Measurements from ENCODE around the gene ADARB1. TPM values are rescaled to one million over a fixed set of nuclear protein-coding genes. Genes with fewer than 3 reads are reported as not detected.

The ADARB1 gene
- total RNA-seq, 1 experiment from 2014 or later = 29.6 TPM

DNA sequence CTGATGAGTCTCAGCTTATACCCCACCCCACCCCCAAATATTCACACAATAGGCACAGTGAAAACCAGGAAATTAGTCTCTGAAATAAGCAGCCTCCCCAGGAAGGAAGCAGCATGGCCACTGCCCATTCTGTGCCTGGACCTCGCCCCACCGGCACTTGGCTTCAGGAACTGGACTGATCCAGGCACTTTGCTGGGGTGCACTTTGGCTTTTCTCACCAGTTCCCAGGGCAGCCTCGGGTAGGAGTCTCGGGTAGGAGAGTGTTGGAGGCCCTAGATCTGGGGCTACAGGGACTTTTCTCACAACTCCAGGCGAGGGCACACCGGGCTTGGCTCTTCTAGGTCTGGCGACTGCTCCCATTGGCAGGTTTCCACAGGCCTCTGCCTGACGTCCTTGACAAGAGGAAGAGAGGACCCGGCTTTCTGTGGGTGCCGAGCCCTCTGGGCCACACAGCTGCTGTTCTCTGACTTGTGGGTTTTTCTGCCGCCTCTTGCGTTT, 18.7 kb downstream of the ADARB1 start:
- DNase-seq (ENCODE audit: low read depth) = peak; percentile 49

- no peak for DNase-seq (ENCODE audit: low read depth)
Measured at GRCh38 chr21:45094412-45094811, 20.0 kb downstream of the ADARB1 start.

DNA sequence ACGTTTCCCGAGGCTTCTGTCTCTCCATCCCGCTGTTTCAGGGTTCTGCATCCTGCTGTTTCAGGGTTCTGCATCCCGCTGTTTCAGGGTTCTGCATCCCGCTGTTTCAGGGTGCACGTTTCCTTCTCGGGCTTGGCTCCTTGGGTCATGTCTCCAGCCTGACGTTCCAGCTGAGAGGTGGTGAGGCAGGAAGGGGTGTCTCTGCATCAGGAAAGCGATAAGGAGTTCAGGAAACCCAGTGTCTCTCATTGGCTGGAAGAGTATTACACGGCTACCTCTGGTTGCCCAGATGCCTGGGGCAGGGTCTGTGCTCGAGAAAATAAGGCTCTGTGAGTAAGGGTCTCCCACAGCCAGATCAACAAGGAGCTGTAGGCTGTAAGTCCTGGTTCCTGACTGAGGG, 21.1 kb downstream of the ADARB1 start:
- no peak for DNase-seq (ENCODE audit: low read depth)

DNA sequence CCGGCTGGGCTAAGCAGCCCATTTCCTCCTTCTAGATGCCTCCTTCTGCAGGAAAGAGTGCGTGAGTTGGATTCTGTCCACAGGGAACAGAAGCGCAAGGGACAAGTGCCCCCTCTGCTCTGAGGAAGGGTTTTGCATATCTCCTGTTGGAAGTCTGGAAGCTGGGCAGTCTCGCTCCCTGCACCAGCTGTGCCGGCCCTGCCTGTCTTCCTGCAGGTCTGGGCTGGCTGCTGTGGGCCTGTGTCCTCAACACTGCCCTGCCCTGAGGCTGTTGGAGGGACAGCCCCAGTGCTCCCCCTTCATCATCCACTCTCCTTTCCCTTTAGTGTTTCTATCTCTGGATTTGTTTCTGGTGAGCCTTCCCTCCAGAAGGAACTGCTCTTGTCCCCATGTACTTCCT, 21.8 kb downstream of the ADARB1 start:
- DNase-seq (ENCODE audit: low read depth) = no peak

- no peak for DNase-seq (ENCODE audit: low read depth)
Measured at GRCh38 chr21:45097827-45098387, 23.5 kb downstream of the ADARB1 start.

DNA sequence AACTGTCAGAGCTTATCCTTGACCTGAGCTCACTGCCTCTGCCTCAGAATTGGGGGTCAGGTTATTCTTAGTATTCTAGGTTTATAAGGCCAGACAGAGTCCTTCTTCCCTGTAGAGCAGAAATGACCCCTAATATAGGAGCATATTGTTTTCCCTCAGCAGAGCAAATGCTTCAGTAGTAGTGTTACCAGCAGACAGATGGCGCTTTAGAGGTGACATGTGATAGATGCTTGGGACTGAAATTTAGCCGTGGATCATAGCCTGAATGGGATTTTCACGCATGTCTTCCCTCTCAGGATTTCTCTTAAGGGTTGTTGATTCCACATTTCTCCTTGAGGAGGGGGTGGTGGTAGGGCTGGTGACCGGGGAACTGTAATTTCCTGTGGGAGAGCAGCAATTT, 24.5 kb downstream of the ADARB1 start:
- DNase-seq (ENCODE audit: low read depth) = peak; percentile 41

GRCh38 chr21:45099571-45099970, 25.2 kb downstream of the ADARB1 start:
- no peak for DNase-seq (ENCODE audit: low read depth)

- DNase-seq (ENCODE audit: low read depth) = no peak
Measured at GRCh38 chr21:45100866-45101265, 26.5 kb downstream of the ADARB1 start.

DNA sequence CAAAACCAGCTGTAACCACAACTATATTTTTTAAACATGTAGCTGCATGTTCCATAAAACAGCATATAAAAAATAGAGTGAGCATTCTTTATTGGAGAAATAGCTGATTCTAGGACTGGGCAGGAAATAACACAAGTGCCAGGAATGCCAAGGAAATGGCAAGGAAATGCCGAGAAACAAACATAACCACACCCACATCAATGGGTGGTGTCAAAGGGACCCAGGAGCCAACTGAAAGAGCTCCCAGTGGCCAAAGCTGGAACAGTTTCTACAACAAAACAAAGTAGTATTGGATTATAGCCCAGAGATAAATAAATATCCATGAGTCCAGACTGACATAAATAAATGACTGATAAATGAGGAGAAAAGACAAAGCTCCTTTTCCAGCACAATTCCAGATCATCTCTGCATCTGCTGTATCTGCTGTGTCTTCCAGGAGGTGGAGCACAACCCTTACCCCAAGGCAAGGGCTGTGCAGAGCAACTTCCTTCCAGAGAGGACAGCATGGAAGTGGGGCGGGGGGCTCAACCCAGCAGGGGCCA, 28.1 kb downstream of the ADARB1 start:
- DNase-seq (ENCODE audit: low read depth) = peak; percentile 70

DNA sequence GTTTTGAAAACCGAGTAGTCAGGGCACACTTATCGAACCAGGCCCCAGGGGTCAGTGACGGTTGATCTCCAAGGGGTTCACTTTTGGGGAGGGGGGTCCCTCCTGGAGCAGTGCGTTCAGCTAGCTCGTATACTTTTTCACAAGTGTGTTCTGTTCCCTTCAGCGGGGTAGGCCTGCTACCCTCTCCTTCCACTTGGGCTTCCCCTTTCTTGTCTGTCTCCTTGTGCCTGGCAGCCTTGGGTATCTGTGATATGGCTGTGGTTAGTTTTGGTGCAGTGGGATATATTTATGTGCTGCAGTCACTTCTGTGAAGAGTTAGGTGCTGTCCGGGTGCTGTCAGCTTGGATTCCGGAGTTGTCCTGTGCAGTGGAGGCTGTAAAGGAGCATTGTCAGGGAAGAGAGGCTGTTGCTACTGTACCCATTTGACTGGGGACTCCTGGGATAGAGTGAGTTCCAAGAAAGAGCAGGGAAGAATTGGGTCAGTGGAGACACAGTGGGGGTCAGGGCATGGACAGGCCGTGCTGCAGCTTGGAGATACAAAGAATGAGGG, 29.7 kb downstream of the ADARB1 start:
- DNase-seq (ENCODE audit: low read depth) = no peak

- DNase-seq (ENCODE audit: low read depth) = no peak
Measured at GRCh38 chr21:45104560-45104959, 30.2 kb downstream of the ADARB1 start.

- peak; percentile 19 for DNase-seq (ENCODE audit: low read depth)
Measured at GRCh38 chr21:45105906-45106485, 31.6 kb downstream of the ADARB1 start.

GRCh38 chr21:45108034-45108790, 33.8 kb downstream of the ADARB1 start:
- no peak for DNase-seq (ENCODE audit: low read depth)

GRCh38 chr21:45108808-45109781, 34.7 kb downstream of the ADARB1 start:
- no peak for DNase-seq (ENCODE audit: low read depth)

DNA sequence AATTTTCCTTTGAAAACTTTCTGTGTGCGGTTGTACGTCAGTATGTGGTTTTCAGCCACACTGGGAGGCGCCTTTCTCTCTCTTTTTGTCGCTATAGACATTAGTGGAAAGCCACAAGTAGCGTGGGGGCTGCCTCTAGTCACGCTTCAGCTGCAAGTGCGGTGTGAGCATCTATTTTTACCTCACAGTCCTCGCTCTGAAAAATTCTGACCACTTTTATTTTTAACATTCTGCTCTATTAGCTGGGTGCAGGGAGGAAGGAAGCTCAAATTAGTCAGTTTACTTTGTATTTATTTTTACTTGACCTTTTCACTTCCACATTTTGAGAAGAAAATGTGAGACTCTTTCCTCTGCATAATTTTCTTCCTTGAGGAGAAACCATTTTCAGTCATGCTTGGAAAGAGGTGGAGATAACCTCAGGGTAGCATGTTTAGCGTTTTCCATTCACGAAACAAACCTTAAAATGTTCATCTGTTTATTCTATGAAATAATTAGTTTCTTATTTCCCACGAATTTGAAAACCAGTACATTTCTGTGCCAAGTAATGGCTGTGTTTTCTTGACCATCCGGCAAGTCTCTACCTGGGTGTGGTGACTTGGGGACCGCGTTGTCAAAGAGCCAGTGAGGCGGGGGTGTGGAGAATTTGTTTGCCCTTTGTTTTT, 35.6 kb downstream of the ADARB1 start:
- peak; percentile 43 for DNase-seq (ENCODE audit: low read depth)

GRCh38 chr21:45110873-45111624, 36.7 kb downstream of the ADARB1 start:
- DNase-seq (ENCODE audit: low read depth) = no peak

GRCh38 chr21:45111703-45112102, 37.3 kb downstream of the ADARB1 start:
- DNase-seq (ENCODE audit: low read depth) = no peak

GRCh38 chr21:45112371-45112770, 38.0 kb downstream of the ADARB1 start:
- DNase-seq (ENCODE audit: low read depth) = peak; percentile 41

DNA sequence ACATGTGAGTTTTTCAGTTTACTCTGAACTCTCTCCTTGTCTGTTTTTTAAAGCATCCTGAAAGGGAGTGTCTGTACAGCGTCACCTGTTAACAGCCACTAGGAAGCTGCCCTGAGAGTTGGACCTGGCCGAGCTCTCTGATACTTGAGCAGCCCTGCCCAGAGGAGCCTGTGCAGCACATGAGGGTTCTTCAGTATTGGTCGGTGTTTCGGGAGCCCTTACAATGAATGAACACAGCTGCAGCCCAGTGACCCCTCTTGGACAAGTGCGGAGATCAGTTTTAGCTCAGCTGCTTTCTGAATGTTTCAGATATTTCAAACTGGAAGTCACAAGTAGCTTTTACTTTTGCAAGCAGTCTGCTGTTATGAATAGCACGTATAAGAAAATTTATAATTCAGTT, 39.2 kb downstream of the ADARB1 start:
- DNase-seq (ENCODE audit: low read depth) = no peak

- no peak for DNase-seq (ENCODE audit: low read depth)
Measured at GRCh38 chr21:45114072-45114471, 39.7 kb downstream of the ADARB1 start.
